HG03575 (cell line): ENCODE results near the gene LDHAL6A.
"Not testable (repeated sequence)": the region's sequence is repeated elsewhere in the genome, so short reads cannot be mapped to it uniquely, and the experiment has no call there.

ENCODE experiments used
- ATAC-seq: cut with Tn5 transposase; IDR thresholded peaks from one replicate; pipeline ENCODE4 v1.9.1; 2021; ENCODE audit not compliant: unreplicated experiment, insufficient number of reproducible peaks, low FRiP score; ENCODE audit errors: extremely low read depth

The LDHAL6A gene

DNA sequence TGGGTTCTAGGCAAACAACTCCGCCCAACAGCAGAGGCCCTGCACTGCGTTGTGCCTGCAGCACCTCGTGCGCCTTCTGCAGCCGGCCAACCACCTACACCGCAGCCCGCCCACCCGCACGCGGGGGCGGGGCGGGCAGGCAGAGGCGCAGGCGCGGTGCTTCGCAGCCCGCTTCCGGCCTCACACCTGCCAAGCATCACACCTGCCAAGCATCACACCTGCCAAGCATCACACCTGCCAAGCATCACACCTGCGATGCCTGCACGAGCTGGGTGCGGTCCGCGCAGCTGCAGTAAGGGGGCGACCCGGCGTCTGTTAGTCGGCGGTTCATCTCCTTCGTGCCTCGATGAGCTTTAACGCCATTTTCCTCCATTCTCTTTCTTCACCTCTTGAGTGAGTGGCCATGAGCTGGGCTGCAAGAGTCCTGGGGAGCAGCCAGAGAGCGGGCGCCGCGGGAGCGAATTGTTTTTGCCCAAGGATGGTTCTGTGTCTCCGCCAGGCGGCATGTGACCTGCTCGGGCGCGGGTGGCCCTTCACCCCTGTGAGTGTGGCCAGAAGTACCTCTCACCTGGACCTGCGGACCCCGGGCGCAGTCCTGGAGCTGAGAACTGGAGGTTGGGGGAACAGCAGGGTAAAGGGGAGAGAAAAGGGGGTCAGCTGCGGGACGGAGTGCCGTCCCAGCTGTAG lies at the start of gene LDHAL6A:
Gene LDHAL6A (plus strand): TSS at position 171 of the 687 bp plus-strand sequence. CDS start 825 bp downstream, outside the sequence.
- no peak for ATAC-seq

DNA sequence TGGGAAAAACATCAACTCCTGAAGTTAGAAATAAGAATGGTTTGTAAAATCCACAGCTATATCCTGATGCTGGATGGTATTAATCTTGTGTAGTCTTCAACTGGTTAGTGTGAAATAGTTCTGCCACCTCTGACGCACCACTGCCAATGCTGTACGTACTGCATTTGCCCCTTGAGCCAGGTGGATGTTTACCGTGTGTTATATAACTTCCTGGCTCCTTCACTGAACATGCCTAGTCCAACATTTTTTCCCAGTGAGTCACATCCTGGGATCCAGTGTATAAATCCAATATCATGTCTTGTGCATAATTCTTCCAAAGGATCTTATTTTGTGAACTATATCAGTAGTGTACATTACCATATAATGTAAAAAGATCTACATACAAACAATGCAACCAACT lies 48.3 kb upstream of the LDHAL6A start:
- not testable (repeated sequence) for ATAC-seq

DNA sequence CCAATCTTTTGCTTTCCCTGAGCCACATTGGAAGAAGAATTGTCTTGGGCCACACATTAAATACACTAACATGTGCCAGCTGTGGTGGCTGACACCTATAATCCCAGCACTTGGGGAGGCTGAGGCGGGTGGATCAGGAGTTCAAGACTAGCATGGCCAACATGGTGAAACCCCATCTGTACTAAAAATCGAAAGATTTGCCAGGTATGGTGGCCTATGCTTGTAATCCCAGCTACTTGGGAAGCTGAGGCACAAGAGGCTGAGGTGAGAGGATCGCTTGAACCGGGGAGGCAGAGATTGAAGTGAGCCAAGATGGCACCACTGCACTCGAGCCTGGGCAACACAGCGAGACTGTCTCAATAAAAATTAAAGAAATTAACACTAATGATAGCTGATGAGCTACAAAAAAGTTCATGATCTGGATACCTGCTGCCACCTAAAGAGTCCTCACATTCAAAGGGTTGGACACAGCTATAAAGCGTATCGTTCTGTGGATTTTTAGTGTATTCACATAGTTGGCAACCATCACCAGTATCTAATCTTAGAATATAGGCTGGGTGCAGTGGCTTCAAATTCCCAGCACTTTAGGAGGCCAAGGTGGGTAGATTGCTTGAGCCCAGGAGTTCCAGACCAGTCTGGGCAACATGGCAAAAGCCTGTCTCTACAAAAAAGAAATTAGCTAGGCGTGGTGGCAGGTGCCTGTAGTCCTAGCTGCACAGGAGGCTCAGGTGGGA lies 46.9 kb upstream of the LDHAL6A start:
- ATAC-seq: no peak

DNA sequence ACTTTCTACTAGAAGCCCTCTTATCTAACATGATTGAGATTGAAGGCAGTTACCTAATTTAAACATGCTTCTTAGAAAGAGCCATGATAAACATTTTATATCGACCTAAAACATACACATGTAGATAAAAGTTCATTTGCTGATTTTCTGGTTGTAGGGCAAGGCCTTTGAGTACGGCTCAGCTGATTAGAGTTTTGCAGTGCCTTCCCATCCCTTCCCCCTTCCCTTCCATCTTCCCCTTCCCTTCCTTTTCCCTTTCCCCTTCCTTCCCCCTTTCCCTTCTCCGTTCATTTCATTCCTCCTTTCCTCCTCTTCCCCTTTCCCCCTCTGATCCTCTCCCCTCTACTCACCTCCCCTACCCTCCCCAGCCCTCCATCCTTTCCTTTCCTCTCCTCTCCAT lies 39.2 kb upstream of the LDHAL6A start:
- no peak for ATAC-seq

DNA sequence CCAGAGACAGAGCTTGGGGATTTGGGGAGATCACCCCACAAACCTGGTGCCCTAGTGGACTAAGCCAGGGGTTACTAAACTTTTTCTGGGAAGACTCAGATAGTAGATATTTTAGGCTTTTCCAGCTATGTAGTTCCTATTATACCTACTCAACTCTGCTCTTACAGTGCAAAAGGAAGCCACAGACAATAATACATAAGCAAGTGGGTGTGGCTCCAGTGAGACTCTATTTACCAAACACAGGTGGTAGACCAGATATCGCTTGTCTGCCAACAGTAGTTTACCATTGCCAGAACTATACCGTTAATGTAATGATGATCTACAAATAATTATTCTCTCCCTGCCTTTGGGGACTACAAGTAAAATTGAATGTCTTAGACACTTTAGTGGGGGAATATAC lies 36.6 kb upstream of the LDHAL6A start:
- no peak for ATAC-seq

DNA sequence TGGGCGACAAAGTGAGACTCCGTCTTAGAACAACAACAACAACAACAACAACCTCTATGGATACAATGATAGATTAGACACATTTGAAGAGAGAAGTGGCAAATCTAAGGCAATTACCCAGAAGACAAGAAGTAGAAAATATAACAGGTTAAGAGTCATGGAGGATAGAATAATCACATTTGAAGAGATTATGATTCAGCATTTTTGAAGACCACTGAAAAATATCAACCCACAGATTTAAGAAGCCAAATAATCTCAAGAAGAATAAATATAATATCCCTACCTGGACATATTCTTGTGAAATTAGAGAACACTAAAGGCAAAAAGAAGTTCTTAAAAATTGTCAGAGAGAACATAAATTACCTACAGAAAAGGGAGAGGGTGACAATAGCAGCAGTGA lies 35.6 kb upstream of the LDHAL6A start:
- no peak for ATAC-seq

DNA sequence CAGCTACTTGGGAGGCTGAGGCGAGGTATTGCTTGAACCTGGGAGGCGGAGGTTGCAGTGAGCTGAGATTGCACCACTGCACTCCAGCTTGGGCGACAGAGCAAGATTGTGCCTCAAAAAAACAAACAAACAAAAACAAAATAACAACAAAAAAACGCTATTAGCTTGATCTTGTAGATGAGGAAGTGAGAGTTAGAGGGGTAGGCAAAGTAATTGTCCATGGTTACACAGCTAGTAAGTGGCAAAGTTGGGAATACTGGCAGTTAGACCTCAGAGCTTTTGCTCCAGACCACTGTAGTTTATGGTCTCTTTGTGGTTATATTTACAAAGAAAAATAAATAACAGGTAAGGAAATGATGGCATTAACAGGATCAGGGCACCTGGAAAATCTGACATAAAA lies 28.4 kb upstream of the LDHAL6A start:
- no peak for ATAC-seq

DNA sequence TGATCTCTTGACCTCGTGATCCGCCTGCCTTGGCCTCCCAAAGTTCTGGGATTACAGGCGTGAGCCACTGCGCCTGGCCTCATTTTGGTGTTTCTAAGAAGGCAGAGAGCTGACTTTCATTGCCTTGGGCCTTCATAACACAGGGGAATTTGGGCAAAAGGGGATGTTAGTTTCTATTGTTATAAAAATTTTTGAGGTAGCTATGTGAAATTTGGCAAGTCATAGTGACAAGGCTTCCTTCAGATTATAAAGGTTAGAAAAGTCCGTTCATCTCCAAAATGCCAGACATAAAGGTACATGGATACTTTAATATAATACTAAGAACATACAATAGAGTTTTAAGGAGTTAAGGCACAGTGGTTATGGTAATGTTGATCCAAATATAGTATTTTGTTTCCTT lies 26.3 kb upstream of the LDHAL6A start:
- ATAC-seq: no peak

DNA sequence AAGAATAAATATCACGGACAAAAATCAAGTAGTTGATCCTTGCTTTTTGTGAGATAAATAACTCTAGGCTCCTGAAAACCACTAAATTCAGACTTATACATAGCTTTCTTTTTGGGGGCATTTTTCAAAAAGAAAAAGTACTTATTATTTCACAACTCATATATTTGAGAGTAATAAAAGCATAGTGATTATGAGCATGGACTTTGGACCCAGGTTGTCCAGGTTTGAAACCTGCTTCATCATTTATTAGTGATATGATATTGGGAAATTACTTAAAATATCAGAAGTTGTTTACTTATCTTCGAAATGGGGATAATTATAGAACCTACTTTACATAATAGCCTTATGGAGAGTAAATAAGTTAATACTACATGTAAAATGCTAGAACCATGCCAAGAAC lies 17.0 kb upstream of the LDHAL6A start:
- ATAC-seq: no peak

DNA sequence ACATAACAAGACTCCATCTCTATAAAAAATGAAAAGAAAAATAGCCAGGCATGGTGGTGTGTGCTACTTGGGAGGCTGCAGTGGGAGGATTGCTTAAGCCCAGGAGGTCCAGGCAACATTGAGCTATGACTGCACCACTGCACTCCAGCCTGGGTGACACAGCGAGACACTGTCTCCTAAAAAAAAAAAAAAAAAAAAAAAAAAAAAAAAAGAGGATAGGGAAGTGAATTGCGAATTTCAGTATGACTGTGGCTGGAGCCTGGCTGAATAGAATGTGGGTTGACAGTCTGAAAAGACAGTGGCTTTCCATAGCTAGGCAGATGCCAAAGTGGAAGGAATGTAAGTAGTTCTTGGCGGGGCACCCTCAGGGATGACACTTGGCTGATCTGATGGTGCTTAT lies 6.4 kb upstream of the LDHAL6A start:
- ATAC-seq: no peak

DNA sequence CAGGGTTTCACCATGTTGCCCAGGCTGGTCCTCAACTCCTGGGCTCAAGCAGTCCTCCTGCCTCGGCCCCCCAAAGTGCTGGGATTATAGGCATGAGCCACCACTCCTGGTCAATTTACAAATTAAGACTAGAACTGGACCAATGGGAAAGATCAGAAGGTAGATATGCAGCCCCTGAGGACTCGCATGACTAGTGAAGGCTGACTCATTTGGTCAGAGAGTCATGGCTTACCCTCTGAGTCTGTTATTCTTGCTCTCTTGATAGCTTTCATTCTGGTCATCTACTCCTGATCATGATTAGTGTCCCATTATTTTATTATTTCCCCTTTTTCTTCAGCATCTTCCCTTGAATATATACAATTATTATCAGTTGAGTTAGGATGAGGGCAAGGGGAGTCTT lies 2.7 kb upstream of the LDHAL6A start:
- ATAC-seq: no peak

DNA sequence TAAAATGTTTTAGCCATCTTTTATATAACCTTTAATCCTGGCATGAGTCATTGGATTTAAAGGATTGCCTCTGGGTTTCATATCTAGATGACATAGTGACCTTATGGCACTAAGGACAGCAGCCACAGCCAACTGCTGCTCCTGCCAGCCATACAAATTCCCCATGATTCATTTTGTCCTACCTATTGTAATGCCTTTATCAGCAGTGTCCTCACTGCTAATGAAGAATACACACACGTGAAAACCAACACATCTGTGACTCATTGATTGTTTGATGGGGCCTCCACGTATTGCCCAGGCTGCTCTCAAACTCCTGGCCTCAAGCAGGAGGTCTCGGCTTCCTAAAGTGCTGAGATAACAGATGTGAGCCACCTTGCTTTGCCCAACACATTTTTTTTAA lies 1.8 kb downstream of the LDHAL6A start:
- no peak for ATAC-seq

DNA sequence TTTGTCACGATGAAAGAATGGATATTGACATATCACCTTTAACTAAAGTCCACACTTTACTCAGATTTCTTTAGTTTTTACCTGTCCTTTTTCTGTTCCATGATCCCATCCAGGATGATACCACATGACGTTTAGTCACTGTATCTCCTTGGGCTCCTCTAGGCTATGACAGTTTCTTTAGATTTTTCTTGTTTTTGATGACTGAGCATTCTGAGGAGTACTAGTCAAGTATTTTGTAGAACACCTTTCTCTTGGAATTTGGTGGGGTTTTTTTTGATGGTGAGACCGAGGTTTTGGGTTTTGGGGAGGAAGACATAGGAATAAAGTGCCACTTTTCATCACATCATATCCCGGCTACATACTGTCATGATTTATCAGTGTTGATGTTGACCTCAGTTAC lies 4.0 kb downstream of the LDHAL6A start:
- no peak for ATAC-seq

DNA sequence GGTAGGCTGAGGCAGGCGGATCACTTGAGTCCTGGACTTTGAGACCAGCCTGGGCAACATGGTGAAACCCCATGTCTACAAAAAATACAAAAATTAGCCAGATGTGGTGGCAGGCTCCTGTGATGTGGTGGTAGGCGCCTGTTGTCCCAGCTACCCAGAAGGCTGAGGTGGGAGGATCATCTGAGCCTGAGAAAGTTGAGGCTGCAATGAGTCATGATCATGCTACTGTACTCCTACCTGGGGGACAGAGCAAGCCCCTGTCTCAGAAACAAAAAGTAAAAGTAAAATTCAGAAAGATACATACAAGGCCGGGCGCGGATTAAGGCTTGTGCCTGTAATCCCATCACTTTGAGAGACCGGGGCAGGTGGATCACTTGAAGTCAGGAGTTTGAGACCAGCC lies 6.3 kb downstream of the LDHAL6A start:
- ATAC-seq: no peak

DNA sequence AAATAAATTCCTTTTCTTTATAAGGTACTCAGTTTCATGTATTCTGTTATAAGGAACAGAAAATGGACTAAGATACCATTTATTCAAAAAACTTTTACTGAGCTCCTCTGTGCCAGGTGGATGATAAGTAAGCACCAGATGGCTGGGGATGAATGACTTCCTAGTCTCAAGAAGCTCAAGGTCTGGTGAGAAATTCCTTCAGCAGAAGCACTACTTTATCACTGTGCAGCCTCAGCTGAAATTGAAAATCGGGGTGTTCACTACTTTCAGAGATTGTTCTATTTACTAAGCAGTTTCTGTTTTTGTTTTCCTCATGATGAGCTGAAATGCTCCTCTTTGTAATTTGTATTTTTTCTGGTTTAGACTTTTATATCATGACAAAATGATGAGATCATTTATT lies 7.8 kb downstream of the LDHAL6A start:
- no peak for ATAC-seq

DNA sequence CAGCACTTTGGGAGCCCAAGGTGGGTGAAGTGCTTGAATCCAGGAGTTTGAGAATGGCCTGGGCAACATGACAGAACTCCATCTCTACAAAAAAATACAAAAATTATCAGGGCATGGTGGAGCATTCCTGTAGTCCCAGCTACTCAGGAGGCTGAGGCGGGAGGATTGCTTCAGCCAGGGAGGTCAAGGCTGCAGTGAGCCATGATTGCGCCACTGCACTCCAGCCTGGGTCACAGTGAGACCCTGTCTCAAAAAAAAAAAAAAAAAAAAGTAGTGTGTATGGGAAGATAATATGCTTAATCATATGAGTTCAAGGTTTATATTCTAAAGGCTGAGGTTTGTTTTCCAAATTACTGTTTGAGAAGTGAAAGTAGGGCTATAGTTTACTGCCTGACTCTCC lies 10.7 kb downstream of the LDHAL6A start:
- ATAC-seq: no peak

DNA sequence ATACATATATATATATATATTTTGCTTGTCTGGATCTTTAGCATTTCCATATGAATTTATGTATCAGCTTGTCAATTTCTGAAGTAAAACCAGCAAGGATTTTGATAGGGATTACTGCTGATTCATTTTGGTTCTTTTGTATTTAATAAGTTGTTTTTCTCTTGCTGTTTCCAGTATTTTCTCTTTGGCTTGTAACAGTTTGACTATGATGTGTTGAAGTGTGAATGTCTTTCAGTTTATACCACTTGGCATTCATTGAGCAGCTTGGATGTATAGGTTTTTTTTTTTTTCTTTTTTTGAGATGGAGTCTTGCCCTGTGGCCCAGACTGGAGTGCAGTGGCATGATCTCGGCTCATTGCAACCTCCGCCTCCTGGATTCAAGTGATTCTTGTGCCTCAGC lies 12.4 kb downstream of the LDHAL6A start:
- ATAC-seq: no peak

DNA sequence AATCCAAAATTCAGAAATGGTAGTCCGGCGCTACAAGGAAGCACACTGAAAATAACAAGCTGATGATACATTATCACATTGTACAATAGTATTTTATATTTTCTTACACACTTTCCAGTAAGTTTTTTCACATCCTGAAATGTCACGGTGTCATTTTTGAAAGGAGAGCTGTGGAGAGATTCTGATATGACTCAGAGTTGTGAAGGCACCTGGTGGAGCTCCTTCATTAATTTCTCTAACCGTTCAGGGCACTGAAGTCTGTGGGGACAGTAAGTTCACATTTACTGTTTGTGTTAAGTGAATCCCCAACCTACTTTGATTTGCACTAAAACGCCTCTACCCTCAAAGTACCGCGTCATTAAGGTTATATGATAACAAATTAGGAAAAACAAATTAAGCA lies 13.3 kb downstream of the LDHAL6A start:
- no peak for ATAC-seq

DNA sequence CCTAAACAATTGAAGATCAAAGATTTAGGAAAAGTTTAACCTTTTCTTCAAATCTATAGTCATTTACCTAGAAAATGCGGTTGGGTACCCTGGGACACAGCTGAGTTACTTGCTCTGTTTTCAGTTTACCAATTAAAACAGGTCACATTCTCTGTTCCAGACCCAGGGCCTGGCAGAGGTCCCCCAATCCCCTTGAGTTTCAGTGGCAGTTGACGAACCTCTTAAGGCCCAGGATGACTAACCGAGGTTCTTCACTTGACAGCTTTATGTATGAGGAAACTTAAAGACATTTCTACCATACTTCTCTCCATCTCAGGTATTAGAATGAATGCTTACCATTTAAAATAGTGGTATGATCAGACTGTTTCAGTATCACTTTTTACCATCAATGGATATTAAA lies 16.3 kb downstream of the LDHAL6A start:
- ATAC-seq: no peak

DNA sequence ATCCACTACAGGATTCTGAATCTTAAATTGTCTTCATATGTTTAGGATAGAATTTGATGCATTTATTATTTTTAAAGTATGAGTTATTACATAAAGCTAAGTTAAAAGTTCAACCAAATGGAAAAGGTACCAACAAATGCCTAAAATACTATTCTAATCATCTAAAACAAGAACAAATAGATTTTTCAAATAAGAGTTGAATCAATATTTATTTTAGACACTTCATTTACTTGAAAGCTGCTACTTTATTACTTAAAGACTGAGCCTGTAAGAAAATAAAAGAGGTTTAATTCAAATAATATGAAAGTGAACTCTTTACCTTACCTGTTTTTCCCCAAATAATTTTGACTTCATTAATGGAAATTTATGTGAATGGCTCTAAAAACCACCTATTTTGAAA lies 16.9 kb downstream of the LDHAL6A start:
- ATAC-seq: no peak

DNA sequence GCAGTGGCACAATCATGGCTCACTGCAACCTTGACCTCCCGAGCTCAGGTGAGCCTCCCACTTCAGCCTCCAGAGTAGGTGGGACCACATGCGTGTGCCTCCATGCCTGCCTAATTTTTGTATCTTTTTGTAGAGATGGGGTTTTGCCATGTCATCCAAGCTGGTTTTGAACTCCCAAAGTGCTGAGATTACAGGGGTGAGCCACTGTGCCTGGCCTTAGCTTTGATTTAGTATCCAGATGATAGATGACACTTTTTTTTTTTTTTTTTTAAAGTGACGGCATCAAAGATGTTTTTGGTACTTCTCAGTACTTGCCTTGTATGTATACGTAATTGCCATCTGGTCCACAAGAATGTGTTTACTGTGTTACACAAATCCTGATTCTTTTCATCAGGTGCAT lies 23.4 kb downstream of the LDHAL6A start:
- no peak for ATAC-seq
